G401.6 (cell line): ENCODE results near the gene PIP4K2C.
"Not testable (repeated sequence)": the region's sequence is repeated elsewhere in the genome, so short reads cannot be mapped to it uniquely, and the experiment has no call there.

Source experiments
- FAIRE-seq: peaks from 2 replicates; lab custom pipeline; 2012; peaks lifted over from hg19 to GRCh38; lab: Jason Lieb, UNC

PIP4K2C gene

GRCh38 chr12:57560516-57560915 is 30.5 kb upstream of the PIP4K2C start:
- FAIRE-seq, result no peak

GRCh38 chr12:57561117-57561516 is 29.9 kb upstream of the PIP4K2C start:
- FAIRE-seq, result not testable (repeated sequence)

- no peak for FAIRE-seq
These were observed 27.6 kb upstream of the PIP4K2C start for GRCh38 chr12:57563358-57563757.

GRCh38 chr12:57564178-57564740 is 26.7 kb upstream of the PIP4K2C start:
- FAIRE-seq, result no peak

- FAIRE-seq, result no peak
These were observed 22.2 kb upstream of the PIP4K2C start for GRCh38 chr12:57568838-57569237.

- no peak for FAIRE-seq
These were observed 21.1 kb upstream of the PIP4K2C start for GRCh38 chr12:57569858-57570257.

- not testable (repeated sequence) for FAIRE-seq
These were observed 20.6 kb upstream of the PIP4K2C start for GRCh38 chr12:57570438-57570837.

- FAIRE-seq, result no peak
These were observed 18.8 kb upstream of the PIP4K2C start for GRCh38 chr12:57571926-57572762.

- no peak for FAIRE-seq
These were observed 16.2 kb upstream of the PIP4K2C start for GRCh38 chr12:57574795-57575194.

- no peak for FAIRE-seq
These were observed 15.0 kb upstream of the PIP4K2C start for GRCh38 chr12:57575771-57576612.

GRCh38 chr12:57576613-57577160 is 14.3 kb upstream of the PIP4K2C start:
- FAIRE-seq, result no peak

- no peak for FAIRE-seq
These were observed 12.8 kb upstream of the PIP4K2C start for GRCh38 chr12:57577981-57578758.

GRCh38 chr12:57579011-57579410 is 12.0 kb upstream of the PIP4K2C start:
- no peak for FAIRE-seq

- no peak for FAIRE-seq
These were observed 11.1 kb upstream of the PIP4K2C start for GRCh38 chr12:57579677-57580465.

- FAIRE-seq, result no peak
These were observed 10.6 kb upstream of the PIP4K2C start for GRCh38 chr12:57580466-57580795.

GRCh38 chr12:57581802-57582201 is 9.2 kb upstream of the PIP4K2C start:
- FAIRE-seq, result no peak

- FAIRE-seq, result no peak
These were observed 8.6 kb upstream of the PIP4K2C start for GRCh38 chr12:57582440-57582839.

GRCh38 chr12:57583008-57583831 is 7.8 kb upstream of the PIP4K2C start:
- peak; percentile 78 for FAIRE-seq

GRCh38 chr12:57584050-57584449 is 6.9 kb upstream of the PIP4K2C start:
- no peak for FAIRE-seq

GRCh38 chr12:57584690-57585089 is 6.3 kb upstream of the PIP4K2C start:
- no peak for FAIRE-seq
